ENCODE results near the gene EFCAB8. TPM values are rescaled to one million over a fixed set of nuclear protein-coding genes. Genes with fewer than 3 reads are reported as not detected.
A peak's percentile ranks its signal among the peaks of the same experiment; 100 is the strongest.

EFCAB8 gene
- total and polyA plus RNA-seq, 11 donors = 0.03 to 0.29 (median 0.08) TPM; not detected in 8

DNA sequence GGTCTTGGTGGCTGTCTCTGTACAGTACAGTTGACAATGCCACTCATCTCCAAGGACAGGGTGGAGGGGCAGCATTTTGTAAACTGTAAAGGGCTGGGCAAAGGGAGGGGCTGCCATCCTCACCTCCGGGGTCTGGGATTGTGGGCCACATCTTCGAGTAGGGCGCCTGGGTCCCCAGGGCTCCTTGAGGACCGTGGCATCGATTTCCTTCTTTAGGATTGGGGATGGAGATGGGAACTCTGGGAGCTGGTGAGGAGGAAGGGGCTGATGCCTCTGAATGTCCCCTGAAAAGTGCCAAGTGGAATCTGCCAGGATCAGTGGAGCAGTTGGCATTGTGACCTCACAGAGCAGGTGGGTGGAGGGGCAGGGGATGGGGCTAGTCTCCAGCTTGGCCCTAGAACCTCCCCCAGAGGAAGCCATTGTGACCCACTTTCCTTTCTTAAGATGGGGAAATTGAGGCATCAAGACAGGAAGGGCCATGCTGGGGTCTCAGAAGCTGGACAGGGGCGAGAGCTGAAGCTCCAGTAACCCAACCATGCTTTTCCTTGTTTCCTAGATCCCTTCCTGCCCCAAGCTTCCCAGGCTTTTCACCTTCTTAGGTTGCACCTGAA is 145.5 kb downstream of the EFCAB8 start, which contains the start of gene SUN5:
TSS of gene SUN5 (minus strand) at position 293 of the 611 bp plus-strand sequence. CDS start at position 200, 93 bp downstream.
- intact Hi-C loops (cut with DNase I) = no loop called here
- Histone ChIP-seq H3K4me3 (no peak within 1 kb of the TSS), H3K27ac (no peak within 1 kb of the TSS), H3K27me3 (no peaks in the 10 kb centered on the region), H3K9me3 (peaks cover 0 to 8% (median 0%) of the 10 kb centered on the region in 12 donors), H3K36me3 (no peaks in the 10 kb centered on the region), H3K4me1 (no peaks in the 10 kb centered on the region)
- TF ChIP-seq, protein P1, sequence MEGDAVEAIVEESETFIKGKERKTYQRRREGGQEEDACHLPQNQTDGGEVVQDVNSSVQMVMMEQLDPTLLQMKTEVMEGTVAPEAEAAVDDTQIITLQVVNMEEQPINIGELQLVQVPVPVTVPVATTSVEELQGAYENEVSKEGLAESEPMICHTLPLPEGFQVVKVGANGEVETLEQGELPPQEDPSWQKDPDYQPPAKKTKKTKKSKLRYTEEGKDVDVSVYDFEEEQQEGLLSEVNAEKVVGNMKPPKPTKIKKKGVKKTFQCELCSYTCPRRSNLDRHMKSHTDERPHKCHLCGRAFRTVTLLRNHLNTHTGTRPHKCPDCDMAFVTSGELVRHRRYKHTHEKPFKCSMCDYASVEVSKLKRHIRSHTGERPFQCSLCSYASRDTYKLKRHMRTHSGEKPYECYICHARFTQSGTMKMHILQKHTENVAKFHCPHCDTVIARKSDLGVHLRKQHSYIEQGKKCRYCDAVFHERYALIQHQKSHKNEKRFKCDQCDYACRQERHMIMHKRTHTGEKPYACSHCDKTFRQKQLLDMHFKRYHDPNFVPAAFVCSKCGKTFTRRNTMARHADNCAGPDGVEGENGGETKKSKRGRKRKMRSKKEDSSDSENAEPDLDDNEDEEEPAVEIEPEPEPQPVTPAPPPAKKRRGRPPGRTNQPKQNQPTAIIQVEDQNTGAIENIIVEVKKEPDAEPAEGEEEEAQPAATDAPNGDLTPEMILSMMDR (IDR thresholded peaks at IDR 0.05) = no peak
- TF ChIP-seq POLR2A (IDR thresholded peaks at IDR 0.05) = no peak
- DNase-seq = no peak
- ATAC-seq = no peak
- WGBS, 4 donors = 81 to 90% (median 85%) methylated on average over 6 of the region's 6 CpGs

DNA sequence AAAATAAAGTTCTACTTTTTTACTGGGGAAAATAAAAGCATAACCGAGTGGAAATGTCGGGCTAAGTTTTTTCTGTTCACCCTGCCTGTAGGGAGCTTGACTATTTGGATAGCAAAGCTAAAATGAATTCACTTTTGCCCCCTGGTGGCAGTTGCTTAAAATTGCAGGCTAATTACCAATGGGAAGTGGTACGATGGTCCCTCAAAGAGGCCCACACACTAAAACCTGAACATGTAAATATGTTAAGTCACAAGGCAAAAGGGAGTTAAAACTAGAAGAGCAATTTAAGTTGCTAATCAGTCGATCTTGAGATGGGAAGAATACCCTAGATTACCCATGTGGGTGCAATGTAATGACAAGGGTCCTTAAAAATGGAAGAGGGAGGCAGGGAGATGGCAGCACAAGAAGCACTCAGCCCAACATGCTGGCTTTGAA is 146.4 kb downstream of the EFCAB8 start:
- H3K27ac ChIP-seq = no peak overlapping the region
- peaks cover 0 to 8% (median 0%) of the 10 kb centered on the region in 12 donors for H3K9me3 ChIP-seq
- no peak overlapping the region for H3K4me3 ChIP-seq
- ATAC-seq (no peak), DNase-seq (no peak)
- H3K4me1 ChIP-seq = no peaks in the 10 kb centered on the region
- H3K27me3 ChIP-seq = no peaks in the 10 kb centered on the region
- TF ChIP-seq, protein P1 (IDR thresholded peaks at IDR 0.05) = peak in 7 of 12 donors; percentile 13 to 55 (median 22)
- no peak for TF ChIP-seq POLR2A (IDR thresholded peaks at IDR 0.05)
- no peaks in the 10 kb centered on the region for H3K36me3 ChIP-seq
- 51 to 58% (median 54%) methylated on average over 4 of the region's 4 CpGs for WGBS, 4 donors
- intact Hi-C loops (cut with DNase I) = no loop called here

DNA sequence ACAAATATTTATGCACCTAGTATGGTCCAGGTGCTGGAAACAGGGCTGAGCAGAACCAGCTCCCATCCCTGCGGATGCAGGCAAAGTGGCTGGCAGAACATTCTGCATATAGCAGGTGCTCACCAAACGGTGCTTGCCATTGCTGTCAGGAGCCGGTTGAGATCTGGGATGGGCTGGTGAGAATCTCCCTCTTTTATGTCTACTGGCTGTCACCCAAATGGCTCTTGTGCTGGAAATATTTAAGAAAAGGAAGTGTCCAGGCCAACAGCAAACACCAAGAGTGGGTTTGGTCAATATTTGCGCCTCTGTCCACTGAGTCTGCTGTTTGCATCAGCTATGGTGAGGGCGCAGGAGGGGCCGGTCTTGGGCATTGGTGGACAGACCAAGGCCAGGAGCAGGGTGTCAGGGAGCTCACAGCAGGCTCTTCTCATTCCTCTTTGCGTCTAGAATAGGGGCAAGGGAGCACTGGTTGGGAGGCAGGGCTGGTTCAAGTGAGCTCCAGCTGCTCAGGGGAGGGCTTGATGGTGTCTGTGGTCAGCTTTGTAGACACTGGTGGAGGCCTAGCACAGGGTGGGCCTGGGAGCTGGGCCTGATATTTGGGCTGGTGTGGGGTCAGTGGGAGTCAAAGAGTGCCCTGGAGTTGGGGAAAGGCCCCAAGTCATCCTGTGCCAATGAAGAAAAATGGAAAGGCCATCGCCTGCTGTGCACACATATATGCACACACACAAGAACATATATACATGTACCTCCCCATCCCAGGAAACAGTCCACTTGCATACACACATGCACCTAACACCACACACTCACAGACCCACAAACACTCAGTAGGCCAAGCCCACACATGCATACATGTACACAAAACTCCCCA is 147.4 kb downstream of the EFCAB8 start:
- Histone ChIP-seq H3K9me3 (peaks cover 0 to 8% (median 0%) of the 10 kb centered on the region in 12 donors), H3K4me1 (no peaks in the 10 kb centered on the region), H3K27ac (no peak overlapping the region), H3K36me3 (no peaks in the 10 kb centered on the region), H3K4me3 (no peak overlapping the region), H3K27me3 (no peaks in the 10 kb centered on the region)
- 71 to 88% (median 81%) methylated on average over 8 of the region's 8 CpGs for WGBS, 4 donors
- DNase-seq (no peak), ATAC-seq (no peak)
- intact Hi-C loops (cut with DNase I) = no loop called here
- no peak for TF ChIP-seq POLR2A (IDR thresholded peaks at IDR 0.05)
- TF ChIP-seq, protein P1 (IDR thresholded peaks at IDR 0.05) = no peak

DNA sequence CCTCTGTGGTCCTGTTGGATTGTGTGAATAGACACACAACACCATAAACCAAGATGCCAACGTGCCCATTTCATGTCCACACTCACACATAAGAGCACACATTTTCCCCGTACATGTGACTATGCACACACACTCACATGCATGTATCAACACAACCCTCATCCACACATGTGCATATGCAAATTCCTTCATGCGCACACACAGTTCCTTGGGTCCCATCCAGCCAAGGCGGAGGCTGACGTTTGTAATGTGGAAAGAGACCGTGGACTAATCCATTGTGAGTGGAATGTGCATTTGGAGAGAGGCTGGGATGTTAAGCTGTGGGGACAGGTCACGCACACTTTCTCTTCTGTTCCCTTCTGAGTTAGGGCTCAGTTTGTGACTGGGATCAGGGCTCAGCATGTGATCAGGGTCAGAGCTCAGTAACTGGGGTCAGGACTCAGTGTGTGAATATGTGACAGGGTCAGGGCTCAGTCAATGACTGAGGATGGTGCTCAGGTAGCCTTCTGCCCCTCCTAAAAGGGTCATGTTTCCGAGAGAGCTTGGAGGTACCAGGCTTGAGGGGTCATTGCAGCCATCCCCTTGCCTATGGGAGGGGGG is 148.2 kb downstream of the EFCAB8 start:
- Histone ChIP-seq H3K4me1 (no peaks in the 10 kb centered on the region), H3K27ac (no peak overlapping the region), H3K27me3 (no peaks in the 10 kb centered on the region), H3K9me3 (peaks cover 0 to 8% (median 0%) of the 10 kb centered on the region in 12 donors), H3K4me3 (no peak overlapping the region), H3K36me3 (no peaks in the 10 kb centered on the region)
- no peak for DNase-seq
- WGBS, 4 donors = 86 to 89% (median 88%) methylated on average over 8 of the region's 8 CpGs
- TF ChIP-seq POLR2A (IDR thresholded peaks at IDR 0.05) = no peak
- TF ChIP-seq, protein P1 (IDR thresholded peaks at IDR 0.05) = no peak
- no peak for ATAC-seq
- intact Hi-C loops (cut with DNase I) = no loop called here

Data from heart left ventricle (tissue), 16 donors.